Hepatocyte (in vitro differentiated cells): ENCODE data around the gene TBXAS1. TPM values are rescaled to one million over a fixed set of nuclear protein-coding genes. Genes with fewer than 3 reads are reported as not detected.

ENCODE experiments used
- DNase-seq: peaks from one replicate; pipeline ENCODE4 v3.0.0-alpha.2; 2016; ENCODE audit warnings: low spot score
- H2AFZ ChIP-seq: fragments of 200-600 bp; sonication (generic); 2 replicates; pipeline ENCODE4 v1.6.0; 2016; ENCODE audit warnings: antibody characterized with exemption, mild to moderate bottlenecking
- H3K27ac ChIP-seq: fragments of 200-600 bp; sonication (generic); 2 replicates; pipeline ENCODE4 v1.5.1; 2016; ENCODE audit warnings: mild to moderate bottlenecking
- H3K27me3 ChIP-seq: fragments of 200-600 bp; sonication (generic); 2 replicates; pipeline ENCODE4 v1.6.1; 2016
- H3K36me3 ChIP-seq: fragments of 200-600 bp; sonication (generic); replicated peaks from 2 replicates; pipeline ENCODE4 v1.5.1; 2016; ENCODE audit warnings: low read depth; ENCODE audit not compliant: insufficient read depth
- H3K4me1 ChIP-seq: fragments of 200-600 bp; sonication (generic); 2 replicates; pipeline ENCODE4 v1.5.1; 2016; ENCODE audit warnings: mild to moderate bottlenecking, moderate library complexity; ENCODE audit not compliant: insufficient read depth
- H3K4me2 ChIP-seq: fragments of 200-600 bp; sonication (generic); 2 replicates; pipeline ENCODE4 v1.6.0; 2016
- H3K4me3 ChIP-seq: fragments of 200-600 bp; sonication (generic); 2 replicates; pipeline ENCODE4 v1.5.1; 2016; ENCODE audit warnings: mild to moderate bottlenecking
- H3K79me2 ChIP-seq: fragments of 200-600 bp; sonication (generic); 2 replicates; pipeline ENCODE4 v1.6.0; 2017; ENCODE audit warnings: mild to moderate bottlenecking
- H3K9me2 ChIP-seq: fragments of 200-600 bp; sonication (generic); replicated peaks from 2 replicates; pipeline ENCODE4 v1.6.0; 2017; ENCODE audit warnings: mild to moderate bottlenecking; ENCODE audit not compliant: insufficient read depth
- H3K9me3 ChIP-seq: fragments of 200-600 bp; sonication (generic); 2 replicates; pipeline ENCODE4 v1.5.1; 2016; ENCODE audit warnings: low read depth, mild to moderate bottlenecking
- H4K20me1 ChIP-seq: fragments of 200-600 bp; sonication (generic); 2 replicates; pipeline ENCODE4 v1.6.0; 2016; ENCODE audit warnings: mild to moderate bottlenecking; ENCODE audit not compliant: insufficient read depth, poor library complexity, severe bottlenecking
- CTCF ChIP-seq: fragments of 200-600 bp; sonication (generic); IDR thresholded peaks from 2 replicates; pipeline ENCODE4 v1.5.1; 2016; ENCODE audit warnings: antibody characterized with exemption, mild to moderate bottlenecking; ENCODE audit not compliant: poor library complexity
- EZH2 ChIP-seq: fragments of 200-600 bp; sonication (generic); IDR thresholded peaks from 2 replicates; pipeline ENCODE4 v1.6.1; 2016; ENCODE audit warnings: antibody characterized with exemption, mild to moderate bottlenecking, borderline replicate concordance
- EZH2phosphoT487 ChIP-seq: fragments of 200-600 bp; sonication (generic); IDR thresholded peaks from one replicate; pipeline ENCODE4 v1.6.1; 2018; ENCODE audit warnings: antibody characterized with exemption, mild to moderate bottlenecking, low read depth, moderate library complexity; ENCODE audit not compliant: unreplicated experiment, severe bottlenecking
- WGBS: methylation state at CpG from one replicate; pipeline ENCODE4 v1.1.6; 2016; ENCODE audit warnings: low lambda C conversion rate; ENCODE audit errors: missing lambda C conversion rate; 5-methylcytosine and 5-hydroxymethylcytosine counted together
- polyA plus RNA-seq: library from polyadenylated mRNA; unstranded; fragments of >200 nt; fragmentation: Nextera tagmentation; extraction: Ambion mirVana; gene quantifications from 2 replicates; pipeline ENCODE4 v1.2.1, GENCODE V29; 2016
- total RNA-seq: library from RNA; depleted of rRNA; stranded (reverse); fragments of >200 nt; gene quantifications from 2 replicates; pipeline ENCODE4 v1.2.3, GENCODE V29; 2014

TBXAS1 gene
- total and polyA plus RNA-seq, 2 experiments from 2014 or later = 3.9 to 11.5 TPM

GRCh38 chr7:139853506-139854123, 24.6 kb downstream of the TBXAS1 start:
- no peaks in the 10 kb centered on the region for H3K9me3 ChIP-seq
- no peak for TF ChIP-seq EZH2phosphoT487
- no peak for TF ChIP-seq CTCF
- no peak for TF ChIP-seq EZH2
- no peaks in the 10 kb centered on the region for H3K27me3 ChIP-seq
- H3K4me2 ChIP-seq = no peak overlapping the region
- H3K9me2 ChIP-seq = no peaks in the 10 kb centered on the region
- H2AFZ ChIP-seq = no peak overlapping the region
- no peak for DNase-seq
- 65% methylated on average over 5 of the region's 5 CpGs for WGBS
- H3K79me2 ChIP-seq = no peaks in the 10 kb centered on the region
- H3K4me3 ChIP-seq = no peak overlapping the region
- H4K20me1 ChIP-seq = no peaks in the 10 kb centered on the region
- H3K27ac ChIP-seq = no peak overlapping the region
- H3K36me3 ChIP-seq = no peaks in the 10 kb centered on the region
- no peaks in the 10 kb centered on the region for H3K4me1 ChIP-seq

- Histone ChIP-seq H3K9me3 (no peaks in the 10 kb centered on the region), H3K4me3 (no peak overlapping the region), H3K9me2 (no peaks in the 10 kb centered on the region), H4K20me1 (no peaks in the 10 kb centered on the region), H3K36me3 (no peaks in the 10 kb centered on the region), H3K4me1 (no peaks in the 10 kb centered on the region), H3K4me2 (no peak overlapping the region), H3K79me2 (no peaks in the 10 kb centered on the region), H2AFZ (no peak overlapping the region), H3K27me3 (no peaks in the 10 kb centered on the region), H3K27ac (no peak overlapping the region)
- TF ChIP-seq EZH2phosphoT487 (no peak), EZH2 (no peak), CTCF (no peak)
- DNase-seq = no peak
- 73% methylated on average over 5 of the region's 5 CpGs for WGBS
These were observed 25.1 kb downstream of the TBXAS1 start for GRCh38 chr7:139854124-139854511.

GRCh38 chr7:139854803-139855497, 25.9 kb downstream of the TBXAS1 start:
- no peak for DNase-seq
- no peak overlapping the region for H3K27ac ChIP-seq
- no peaks in the 10 kb centered on the region for H3K9me3 ChIP-seq
- no peaks in the 10 kb centered on the region for H3K36me3 ChIP-seq
- H3K27me3 ChIP-seq = no peaks in the 10 kb centered on the region
- H3K79me2 ChIP-seq = no peaks in the 10 kb centered on the region
- H3K9me2 ChIP-seq = no peaks in the 10 kb centered on the region
- no peak overlapping the region for H3K4me2 ChIP-seq
- no peak for TF ChIP-seq EZH2phosphoT487
- TF ChIP-seq EZH2 = no peak
- no peak for TF ChIP-seq CTCF
- H3K4me1 ChIP-seq = no peaks in the 10 kb centered on the region
- H2AFZ ChIP-seq = no peak overlapping the region
- no peak overlapping the region for H3K4me3 ChIP-seq
- no peaks in the 10 kb centered on the region for H4K20me1 ChIP-seq
- 87% methylated on average over 4 of the region's 4 CpGs for WGBS
